GM12892 (cell line): ENCODE results near the gene CD101.
A peak's percentile ranks its signal among the peaks of the same experiment; 100 is the strongest.

Experiments
- DNase-seq: peaks from one replicate; pipeline ENCODE4 v3.0.0; 2011; ENCODE audit not compliant: insufficient read length
- FAIRE-seq: peaks from 2 replicates; lab custom pipeline; 2011; peaks lifted over from hg19 to GRCh38; lab: Jason Lieb, UNC
- POLR2A ChIP-seq: IDR thresholded peaks from 2 replicates; pipeline ENCODE4 v1.6.1; 2011; ENCODE audit warnings: low read depth, low read length, control low read depth
- POLR2AphosphoS5 ChIP-seq: IDR thresholded peaks from 2 replicates; pipeline ENCODE4 v1.6.1; 2011; ENCODE audit warnings: low read depth, low read length, control low read depth
- TAF1 ChIP-seq: IDR thresholded peaks from 2 replicates; pipeline ENCODE4 v1.6.1; 2011; ENCODE audit warnings: low read depth, mild to moderate bottlenecking, control low read depth, low read length, borderline replicate concordance

The CD101 gene

DNA sequence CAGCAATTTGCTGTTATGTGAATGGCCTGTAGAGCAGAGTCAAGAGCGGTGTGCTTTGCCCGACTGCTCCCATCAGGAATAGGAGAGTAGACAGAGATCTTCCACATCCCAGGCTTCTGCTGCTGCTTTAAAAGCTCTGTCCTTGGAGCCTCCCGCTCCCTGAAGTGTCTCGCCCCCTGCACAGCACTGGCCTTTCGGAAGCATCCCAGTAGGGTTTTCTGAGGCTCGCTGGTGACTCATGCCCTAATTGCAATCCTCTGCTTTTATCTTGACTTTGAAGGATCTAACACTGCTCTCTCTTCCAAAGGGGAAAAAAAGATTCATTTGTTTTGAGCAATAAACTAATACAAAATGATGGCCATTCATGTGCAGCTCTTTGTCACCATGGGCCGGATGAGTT is 13.3 kb upstream of the CD101 start:
- no peak for FAIRE-seq
- no peak for DNase-seq
- no peak for TF ChIP-seq POLR2A
- TF ChIP-seq POLR2AphosphoS5: no peak
- TF ChIP-seq TAF1: no peak

DNA sequence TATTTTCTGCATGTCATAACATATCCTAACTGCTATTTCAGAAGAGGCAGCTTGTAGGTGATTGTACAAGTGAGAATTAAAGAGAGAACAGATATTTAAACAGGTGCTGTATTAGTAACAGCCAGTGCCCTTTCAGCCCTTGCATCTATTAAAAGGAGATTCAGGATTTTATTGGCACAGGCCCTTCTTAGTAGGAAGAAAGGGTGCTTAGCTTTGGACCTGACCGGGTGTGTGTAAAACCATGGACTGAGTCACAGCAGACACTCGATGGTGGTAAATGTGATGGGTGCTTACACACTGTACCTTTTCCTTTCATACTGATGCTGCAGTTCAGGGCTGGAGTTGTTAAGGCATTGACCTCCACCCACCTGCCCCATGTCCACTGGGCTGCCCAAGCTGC is 12.7 kb upstream of the CD101 start:
- TF ChIP-seq TAF1 (no peak), POLR2AphosphoS5 (no peak), POLR2A (no peak)
- FAIRE-seq: no peak
- no peak for DNase-seq

DNA sequence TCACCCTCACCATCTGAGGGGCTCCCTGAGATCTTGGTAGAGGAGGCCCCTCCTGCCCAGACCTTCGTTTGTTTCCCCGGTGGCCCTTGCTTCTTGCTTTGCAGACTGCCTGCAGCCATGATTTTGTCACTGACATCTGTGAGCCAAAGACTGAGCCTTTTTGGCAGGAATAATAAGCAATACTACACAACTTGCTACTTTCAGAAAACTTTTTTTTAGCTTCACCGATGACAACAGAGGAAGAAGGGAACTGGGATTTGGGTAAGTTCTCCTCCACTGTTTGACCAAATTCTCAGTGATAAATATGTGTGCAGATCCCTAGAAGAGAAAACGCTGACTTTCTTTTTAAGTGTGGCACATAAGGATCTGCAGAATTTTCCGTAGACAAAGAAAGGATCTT is 11.7 kb upstream of the CD101 start:
- TF ChIP-seq POLR2A (no peak), POLR2AphosphoS5 (no peak), TAF1 (no peak)
- no peak for FAIRE-seq

GRCh38 chr1:116990612-116991151 is 10.9 kb upstream of the CD101 start:
- no peak for FAIRE-seq
- no peak for DNase-seq
- no peak for TF ChIP-seq POLR2AphosphoS5
- TF ChIP-seq POLR2A: no peak
- TF ChIP-seq TAF1: no peak

More for the DNA sequence above, 11.7 kb upstream of the CD101 start:
- no peak for DNase-seq

DNA sequence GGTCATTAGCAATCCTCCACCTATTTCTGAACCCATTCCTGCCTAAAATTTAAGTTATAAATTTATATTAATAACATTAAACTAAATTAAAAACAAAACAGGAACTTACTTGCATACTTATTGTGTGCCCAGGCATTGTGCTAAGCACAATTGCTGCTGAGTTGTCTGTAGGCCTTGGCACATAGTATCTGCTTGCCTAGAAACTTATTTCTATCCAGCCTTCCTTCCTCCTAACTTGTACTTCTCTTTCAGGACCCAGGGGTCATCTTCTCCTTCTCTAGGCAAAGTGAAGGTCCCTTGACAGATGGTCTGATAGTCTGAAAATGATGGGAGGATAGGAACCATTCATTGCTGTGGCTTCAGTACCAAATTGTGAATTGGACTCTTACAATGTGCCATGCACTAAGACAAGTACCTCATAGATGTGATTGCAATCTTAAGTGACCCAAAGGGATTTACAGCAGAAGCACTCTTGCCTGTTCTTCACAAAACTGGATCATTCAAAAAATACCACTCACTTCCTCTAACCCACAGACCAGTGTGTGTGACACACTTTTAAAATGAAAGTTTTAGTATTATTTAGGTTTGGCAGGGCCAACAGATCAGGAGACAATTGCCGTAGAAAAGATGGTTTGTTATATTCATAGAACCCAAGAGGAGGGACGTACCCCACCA is 10.3 kb upstream of the CD101 start:
- no peak for FAIRE-seq
- DNase-seq: no peak
- TF ChIP-seq POLR2A (no peak), TAF1 (no peak), POLR2AphosphoS5 (no peak)

DNA sequence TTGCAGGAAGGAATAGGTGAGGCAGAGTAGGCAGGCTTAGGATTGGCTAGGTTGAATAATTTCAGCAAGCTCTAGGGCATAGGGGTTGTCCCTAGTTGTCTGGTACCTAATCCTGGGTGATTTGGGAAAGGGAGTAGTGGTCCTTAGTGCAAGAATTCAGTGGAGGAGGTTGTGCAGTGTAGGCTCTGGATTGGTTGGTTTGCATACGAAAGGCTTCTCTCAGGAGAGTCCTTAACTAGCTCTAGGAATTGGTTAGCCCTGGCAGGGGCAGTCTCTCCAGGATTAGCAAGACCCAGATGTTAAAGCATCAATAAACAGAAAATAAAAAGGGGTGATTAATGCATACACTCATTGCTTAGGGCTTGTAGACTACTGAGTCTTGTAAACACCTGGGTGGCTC is 9.6 kb upstream of the CD101 start:
- TF ChIP-seq TAF1 (no peak), POLR2A (no peak), POLR2AphosphoS5 (no peak)
- DNase-seq (no peak), FAIRE-seq (no peak)

DNA sequence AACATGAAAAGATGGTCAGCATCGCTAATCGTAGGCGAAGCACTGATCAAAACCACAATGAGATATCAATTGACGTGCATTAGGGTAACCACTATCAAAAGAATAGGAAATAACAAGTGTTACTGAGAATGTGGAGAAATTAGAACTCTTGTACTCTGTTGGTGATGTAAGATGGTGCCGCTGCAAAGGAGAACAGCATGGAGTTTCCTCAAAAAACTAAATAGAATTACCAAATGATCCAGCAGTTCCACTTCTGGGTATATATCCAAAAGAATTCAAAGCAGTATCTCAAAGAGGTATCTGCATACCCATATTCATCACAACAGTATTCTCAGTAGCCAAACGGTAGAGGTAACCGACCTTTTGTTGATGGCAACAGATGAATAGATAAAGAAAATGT is 8.3 kb upstream of the CD101 start:
- no peak for DNase-seq
- no peak for TF ChIP-seq TAF1
- no peak for TF ChIP-seq POLR2AphosphoS5
- no peak for TF ChIP-seq POLR2A
- no peak for FAIRE-seq

- TF ChIP-seq POLR2AphosphoS5 (no peak), TAF1 (no peak), POLR2A (no peak)
- DNase-seq (no peak), FAIRE-seq (no peak)
Measured at GRCh38 chr1:116994411-116994810, 7.1 kb upstream of the CD101 start.

GRCh38 chr1:116997066-116997465 is 4.5 kb upstream of the CD101 start:
- FAIRE-seq (no peak), DNase-seq (no peak)
- TF ChIP-seq POLR2AphosphoS5 (no peak), POLR2A (no peak), TAF1 (no peak)

DNA sequence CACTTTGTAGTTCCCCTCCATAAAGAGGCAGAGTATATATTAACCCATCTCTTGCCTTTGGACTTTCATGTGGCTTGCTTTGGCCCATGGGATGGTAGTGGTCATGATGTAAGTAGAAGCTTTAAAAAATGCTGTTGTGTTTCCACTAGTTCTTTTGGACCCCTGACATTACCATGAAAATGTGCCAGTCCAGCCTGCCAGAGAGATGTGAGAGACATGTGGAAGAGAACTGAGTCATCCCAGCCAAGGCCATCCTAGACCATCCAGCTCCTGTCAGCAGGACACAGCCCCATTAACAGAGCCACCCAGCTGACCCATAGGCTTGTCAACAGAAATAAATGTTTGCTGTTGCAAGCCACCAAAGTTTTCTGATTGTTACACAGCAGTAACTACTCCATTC is 3.9 kb upstream of the CD101 start:
- FAIRE-seq: no peak
- TF ChIP-seq POLR2A (no peak), POLR2AphosphoS5 (no peak), TAF1 (no peak)
- no peak for DNase-seq

DNA sequence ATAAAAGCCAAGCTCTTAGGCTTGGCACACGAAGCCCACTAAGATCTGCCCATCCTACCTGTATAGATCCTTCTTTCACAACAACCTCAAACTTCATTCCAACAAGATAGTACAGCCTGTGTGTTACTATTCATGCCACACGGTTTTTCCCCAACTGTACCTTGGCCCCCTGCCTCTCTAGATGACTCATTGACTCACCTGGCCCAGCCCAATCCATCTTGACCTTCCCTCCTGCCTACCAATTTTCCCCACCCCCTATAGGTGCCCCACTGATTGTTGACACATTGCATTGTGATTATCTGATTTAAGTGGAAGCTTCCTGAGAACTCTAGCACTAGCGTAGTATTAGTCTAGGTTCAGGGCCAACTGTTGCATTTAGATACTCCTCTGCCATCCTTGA is 2.0 kb upstream of the CD101 start:
- TF ChIP-seq TAF1: no peak
- no peak for TF ChIP-seq POLR2AphosphoS5
- TF ChIP-seq POLR2A: no peak
- peak; percentile 36 for FAIRE-seq
- DNase-seq: no peak

GRCh38 chr1:117000142-117000541 is 1.4 kb upstream of the CD101 start:
- DNase-seq (no peak), FAIRE-seq (no peak)
- TF ChIP-seq POLR2A: no peak
- TF ChIP-seq TAF1: no peak
- TF ChIP-seq POLR2AphosphoS5: no peak

DNA sequence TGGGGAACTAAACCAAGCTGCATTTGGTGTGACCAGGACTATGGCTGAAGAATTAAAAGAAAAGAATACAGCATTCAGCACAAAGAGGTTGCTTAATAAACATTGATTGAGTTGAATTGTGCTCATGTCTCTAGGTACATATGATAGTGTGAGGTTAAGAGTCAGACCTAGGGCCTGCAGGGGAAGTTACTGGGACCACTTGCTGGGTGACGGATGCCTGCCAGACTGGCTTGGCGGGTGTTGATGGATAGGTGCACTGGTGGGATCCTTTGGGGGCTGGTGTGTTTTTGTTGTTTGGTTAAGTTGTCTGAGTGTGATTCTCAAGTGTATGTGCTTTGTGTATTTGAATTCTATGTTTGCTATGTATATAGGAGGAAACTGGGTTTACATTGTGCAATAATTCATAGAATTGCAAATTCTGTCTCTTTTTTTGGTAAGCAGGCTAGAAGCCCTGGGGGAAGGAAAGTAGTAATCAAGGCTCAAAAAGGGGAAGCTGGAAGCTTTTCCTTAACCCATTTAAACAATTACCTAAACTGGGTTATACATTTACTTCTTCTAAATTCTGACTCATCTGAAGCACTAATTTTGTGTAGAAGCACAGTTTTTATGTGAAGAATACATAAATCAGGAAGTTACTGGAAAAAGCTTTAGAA is 1.8 kb downstream of the CD101 start:
- FAIRE-seq (peak; percentile 68), DNase-seq (no peak)
- TF ChIP-seq POLR2A (no peak), POLR2AphosphoS5 (no peak), TAF1 (no peak)

GRCh38 chr1:117007719-117008013 is 6.1 kb downstream of the CD101 start:
- FAIRE-seq (no peak), DNase-seq (no peak)
- TF ChIP-seq POLR2A (no peak), POLR2AphosphoS5 (no peak), TAF1 (no peak)
